GM12892 (cell line): ENCODE results near the gene CTPS1.

Source experiments
- POLR2A ChIP-seq: IDR thresholded peaks from 2 replicates; pipeline ENCODE4 v1.6.1; 2011; ENCODE audit warnings: low read depth, low read length, control low read depth
- POLR2AphosphoS5 ChIP-seq: IDR thresholded peaks from 2 replicates; pipeline ENCODE4 v1.6.1; 2011; ENCODE audit warnings: low read depth, low read length, control low read depth
- TAF1 ChIP-seq: IDR thresholded peaks from 2 replicates; pipeline ENCODE4 v1.6.1; 2011; ENCODE audit warnings: low read depth, mild to moderate bottlenecking, control low read depth, low read length, borderline replicate concordance

- no peak for TF ChIP-seq TAF1
- peak; percentile 16; the same call in 1 of the 2 replicates for TF ChIP-seq POLR2A
- no peak for TF ChIP-seq POLR2AphosphoS5
These were observed 36.5 kb downstream of the CTPS1 start for GRCh38 chr1:41015897-41016470.
